ENCODE data around the gene MAGI2. TPM values are rescaled to one million over a fixed set of nuclear protein-coding genes. Genes with fewer than 3 reads are reported as not detected.

MAGI2 gene
- total RNA-seq, 4 donors from 2014 or later, result 0.23 to 5.5 (median 0.45) TPM

DNA sequence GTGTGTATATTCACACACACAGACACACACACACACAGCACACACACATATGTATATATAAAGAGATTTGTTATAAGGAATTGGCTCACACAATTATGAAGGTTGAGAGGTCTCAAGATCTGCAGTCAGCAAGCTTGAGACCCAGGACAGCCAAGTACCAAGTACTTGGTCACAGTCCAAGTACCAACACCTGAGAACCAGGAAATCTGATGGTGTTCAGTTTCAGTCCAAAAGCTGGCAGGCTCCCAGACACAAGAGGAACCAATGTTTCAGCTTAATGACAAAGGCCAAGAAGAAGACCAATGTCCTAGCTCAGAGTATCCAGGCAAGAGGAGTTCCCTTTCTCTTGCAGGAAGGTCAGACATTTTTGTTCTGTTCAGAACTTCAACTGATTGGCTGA, 780.2 kb downstream of the MAGI2 start:
- Histone ChIP-seq H3K27ac (no peak overlapping the region), H3K4me3 (no peak overlapping the region), H3K4me1 (no peaks in the 10 kb centered on the region), H3K27me3 (no peaks in the 10 kb centered on the region), H3K36me3 (no peaks in the 10 kb centered on the region), H3K9me3 (no peaks in the 10 kb centered on the region)
- TF ChIP-seq, protein P1, sequence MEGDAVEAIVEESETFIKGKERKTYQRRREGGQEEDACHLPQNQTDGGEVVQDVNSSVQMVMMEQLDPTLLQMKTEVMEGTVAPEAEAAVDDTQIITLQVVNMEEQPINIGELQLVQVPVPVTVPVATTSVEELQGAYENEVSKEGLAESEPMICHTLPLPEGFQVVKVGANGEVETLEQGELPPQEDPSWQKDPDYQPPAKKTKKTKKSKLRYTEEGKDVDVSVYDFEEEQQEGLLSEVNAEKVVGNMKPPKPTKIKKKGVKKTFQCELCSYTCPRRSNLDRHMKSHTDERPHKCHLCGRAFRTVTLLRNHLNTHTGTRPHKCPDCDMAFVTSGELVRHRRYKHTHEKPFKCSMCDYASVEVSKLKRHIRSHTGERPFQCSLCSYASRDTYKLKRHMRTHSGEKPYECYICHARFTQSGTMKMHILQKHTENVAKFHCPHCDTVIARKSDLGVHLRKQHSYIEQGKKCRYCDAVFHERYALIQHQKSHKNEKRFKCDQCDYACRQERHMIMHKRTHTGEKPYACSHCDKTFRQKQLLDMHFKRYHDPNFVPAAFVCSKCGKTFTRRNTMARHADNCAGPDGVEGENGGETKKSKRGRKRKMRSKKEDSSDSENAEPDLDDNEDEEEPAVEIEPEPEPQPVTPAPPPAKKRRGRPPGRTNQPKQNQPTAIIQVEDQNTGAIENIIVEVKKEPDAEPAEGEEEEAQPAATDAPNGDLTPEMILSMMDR (IDR thresholded peaks at IDR 0.05), result no peak
- TF ChIP-seq POLR2A (IDR thresholded peaks at IDR 0.05), result no peak
- intact Hi-C loops (cut with DNase I), result no loop called here
- DNase-seq, result no peak

DNA sequence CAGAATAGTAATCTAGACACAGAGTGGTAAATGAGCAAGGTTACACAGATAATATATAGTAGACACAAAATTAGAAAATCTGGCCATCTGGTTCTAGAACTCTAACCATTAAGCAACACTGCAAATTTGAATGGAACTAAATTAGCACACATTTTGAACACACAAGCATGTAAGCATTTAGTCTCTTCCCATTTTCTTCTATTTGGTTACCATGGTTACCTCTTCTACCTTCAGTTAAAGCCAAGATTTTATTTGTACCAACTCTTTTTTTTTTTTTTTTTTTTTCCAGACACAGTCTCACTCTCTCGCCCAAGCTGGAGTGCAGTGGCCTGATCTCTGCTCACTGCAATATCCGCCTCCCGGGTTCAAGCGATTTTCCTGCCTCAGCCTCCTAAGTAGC, 790.5 kb downstream of the MAGI2 start:
- TF ChIP-seq POLR2A (IDR thresholded peaks at IDR 0.05), result no peak
- TF ChIP-seq, protein P1 (IDR thresholded peaks at IDR 0.05), result no peak
- no peak for DNase-seq
- H3K36me3 ChIP-seq, result no peaks in the 10 kb centered on the region
- intact Hi-C loops (cut with DNase I), result no loop called here
- H3K4me3 ChIP-seq, result no peak overlapping the region
- H3K9me3 ChIP-seq, result no peaks in the 10 kb centered on the region
- WGBS, 2 donors, result 69 to 93% methylated on average over 3 to 4 of the region's 4 CpGs
- H3K4me1 ChIP-seq, result no peaks in the 10 kb centered on the region
- no peaks in the 10 kb centered on the region for H3K27me3 ChIP-seq
- no peak overlapping the region for H3K27ac ChIP-seq

DNA sequence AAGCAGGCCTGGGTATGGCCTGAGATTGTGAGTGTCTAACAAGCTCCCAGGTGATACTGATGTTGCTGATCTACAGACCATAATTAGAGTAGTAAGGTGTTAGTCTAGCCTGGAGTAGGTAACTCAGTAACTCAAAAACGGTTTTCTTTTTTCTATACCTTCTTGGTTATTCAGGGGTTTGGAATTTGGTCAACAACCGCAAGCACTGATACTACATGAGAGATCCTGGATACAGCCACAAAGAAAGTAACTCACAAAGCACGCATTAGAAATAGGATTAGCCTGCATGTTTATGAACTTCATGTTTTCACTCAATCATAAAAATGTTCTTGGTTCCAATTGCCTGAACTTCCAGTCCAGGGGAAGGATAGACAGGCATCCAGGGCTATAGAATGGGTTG, 803.5 kb downstream of the MAGI2 start:
- no peak overlapping the region for H3K4me3 ChIP-seq
- H3K27ac ChIP-seq, result no peak overlapping the region
- no peaks in the 10 kb centered on the region for H3K4me1 ChIP-seq
- intact Hi-C loops (cut with DNase I), result no loop called here
- TF ChIP-seq, protein P1 (IDR thresholded peaks at IDR 0.05), result no peak
- TF ChIP-seq POLR2A (IDR thresholded peaks at IDR 0.05), result no peak
- no peaks in the 10 kb centered on the region for H3K36me3 ChIP-seq
- H3K9me3 ChIP-seq, result no peaks in the 10 kb centered on the region
- DNase-seq, result no peak
- H3K27me3 ChIP-seq, result no peaks in the 10 kb centered on the region
- WGBS, 2 donors, result 53 to 55% methylated on average over 3 of the region's 3 CpGs

DNA sequence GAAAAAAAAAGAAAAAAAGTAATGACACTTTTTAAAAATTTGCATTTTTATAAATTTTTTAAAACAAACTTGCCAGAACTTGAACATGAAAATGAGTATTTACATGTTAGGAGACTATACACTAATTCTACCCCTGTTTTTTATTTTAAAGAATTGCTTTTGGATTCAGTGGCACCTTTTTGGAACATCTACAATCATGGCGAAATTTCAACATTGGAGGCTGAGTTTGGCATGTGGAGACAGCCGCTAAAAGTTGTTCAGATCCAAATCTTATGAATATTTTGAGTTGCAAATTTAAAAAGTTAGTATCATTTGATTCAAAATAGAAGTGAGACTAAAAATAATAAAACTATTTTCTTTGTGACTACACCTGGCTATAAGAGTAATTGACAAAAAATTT, 804.2 kb downstream of the MAGI2 start:
- no peaks in the 10 kb centered on the region for H3K9me3 ChIP-seq
- intact Hi-C loops (cut with DNase I), result no loop called here
- H3K27me3 ChIP-seq, result no peaks in the 10 kb centered on the region
- 74 to 75% methylated on average over 2 of the region's 2 CpGs for WGBS, 2 donors
- H3K36me3 ChIP-seq, result no peaks in the 10 kb centered on the region
- TF ChIP-seq, protein P1 (IDR thresholded peaks at IDR 0.05), result no peak
- TF ChIP-seq POLR2A (IDR thresholded peaks at IDR 0.05), result no peak
- H3K27ac ChIP-seq, result no peak overlapping the region
- H3K4me3 ChIP-seq, result no peak overlapping the region
- no peaks in the 10 kb centered on the region for H3K4me1 ChIP-seq
- no peak for DNase-seq

DNA sequence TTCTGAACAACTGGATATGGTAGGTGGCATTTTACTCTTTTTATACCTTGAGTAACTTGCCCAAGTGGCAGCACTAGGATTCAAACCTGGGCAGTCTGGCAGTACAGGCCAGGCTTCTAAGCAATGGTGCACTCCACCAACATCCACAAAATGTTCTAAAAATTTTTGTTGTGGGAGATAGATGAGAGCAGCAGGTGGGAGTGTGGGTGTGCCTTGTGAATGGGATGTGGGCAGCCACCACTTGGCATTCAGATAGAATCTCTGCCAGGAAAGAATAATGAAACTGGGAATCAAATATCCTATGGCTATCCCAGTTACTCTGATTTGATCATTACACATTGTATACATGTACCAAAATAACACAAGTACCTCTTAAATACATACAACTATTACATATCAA, 810.7 kb downstream of the MAGI2 start:
- TF ChIP-seq POLR2A (IDR thresholded peaks at IDR 0.05), result no peak
- TF ChIP-seq, protein P1 (IDR thresholded peaks at IDR 0.05), result no peak
- no peaks in the 10 kb centered on the region for H3K27me3 ChIP-seq
- H3K36me3 ChIP-seq, result no peaks in the 10 kb centered on the region
- intact Hi-C loops (cut with DNase I), result no loop called here
- no peak overlapping the region for H3K4me3 ChIP-seq
- no peak for DNase-seq
- H3K4me1 ChIP-seq, result no peaks in the 10 kb centered on the region
- no peak overlapping the region for H3K27ac ChIP-seq
- H3K9me3 ChIP-seq, result no peaks in the 10 kb centered on the region

Measured in esophagus squamous epithelium (tissue), 5 donors.